GM19397 (cell line): ENCODE measurements around the gene EGF.
A peak's percentile ranks its signal among the peaks of the same experiment; 100 is the strongest.
"Not testable (repeated sequence)": the region's sequence is repeated elsewhere in the genome, so short reads cannot be mapped to it uniquely, and the experiment has no call there.

Experiments
- ATAC-seq: cut with Tn5 transposase; IDR thresholded peaks from one replicate; pipeline ENCODE4 v1.9.1; 2021; ENCODE audit warnings: mild to moderate bottlenecking, moderate library complexity; ENCODE audit not compliant: unreplicated experiment

EGF gene

GRCh38 chr4:109912706-109913595 lies at the start of gene EGF:
EGF (plus strand) TSS chr4:109912883; CDS start chr4:109913336, 453 bp downstream.
- no peak for ATAC-seq

- ATAC-seq, result no peak
These were observed 48.5 kb upstream of the EGF start for GRCh38 chr4:109864134-109864533.

GRCh38 chr4:109870061-109870460 lies 42.6 kb upstream of the EGF start:
- ATAC-seq, result no peak

- ATAC-seq, result no peak
These were observed 40.6 kb upstream of the EGF start for GRCh38 chr4:109872065-109872464.

- ATAC-seq, result no peak
These were observed 39.6 kb upstream of the EGF start for GRCh38 chr4:109872950-109873656.

- ATAC-seq, result no peak
These were observed 38.7 kb upstream of the EGF start for GRCh38 chr4:109873791-109874514.

- ATAC-seq, result no peak
These were observed 37.6 kb upstream of the EGF start for GRCh38 chr4:109875106-109875505.

GRCh38 chr4:109875553-109875952 lies 37.1 kb upstream of the EGF start:
- not testable (repeated sequence) for ATAC-seq

- no peak for ATAC-seq
These were observed 35.9 kb upstream of the EGF start for GRCh38 chr4:109876634-109877265.

GRCh38 chr4:109877400-109877799 lies 35.3 kb upstream of the EGF start:
- ATAC-seq, result peak; percentile 63

GRCh38 chr4:109878355-109878754 lies 34.3 kb upstream of the EGF start:
- ATAC-seq, result no peak

- no peak for ATAC-seq
These were observed 33.6 kb upstream of the EGF start for GRCh38 chr4:109879081-109879480.

GRCh38 chr4:109879636-109880314 lies 32.9 kb upstream of the EGF start:
- ATAC-seq, result no peak

- no peak for ATAC-seq
These were observed 26.4 kb upstream of the EGF start for GRCh38 chr4:109886303-109886702.

GRCh38 chr4:109887071-109887470 lies 25.6 kb upstream of the EGF start:
- no peak for ATAC-seq

GRCh38 chr4:109890076-109890475 lies 22.6 kb upstream of the EGF start:
- no peak for ATAC-seq

- ATAC-seq, result no peak
These were observed 10.0 kb upstream of the EGF start for GRCh38 chr4:109902559-109903251.

GRCh38 chr4:109908731-109909130 lies 4.0 kb upstream of the EGF start:
- no peak for ATAC-seq

GRCh38 chr4:109910256-109910655 lies 2.4 kb upstream of the EGF start:
- no peak for ATAC-seq
